ENCODE measurements around the gene SUN1.
A peak's percentile ranks its signal among the peaks of the same experiment; 100 is the strongest.
"Not testable (repeated sequence)": the region's sequence is repeated elsewhere in the genome, so short reads cannot be mapped to it uniquely, and the experiment has no call there.

Gene SUN1

GRCh38 chr7:920351-921070 is 88.2 kb downstream of the SUN1 start:
- DNase-seq (ENCODE audit: low spot score): no peak

- no peak for DNase-seq (ENCODE audit: low spot score)
Observed at GRCh38 chr7:921071-921461, 88.8 kb downstream of the SUN1 start.

- DNase-seq (ENCODE audit: low spot score): no peak
Observed at GRCh38 chr7:921581-922333, 89.5 kb downstream of the SUN1 start.

GRCh38 chr7:922334-923107 is 90.2 kb downstream of the SUN1 start:
- DNase-seq (ENCODE audit: low spot score): no peak

GRCh38 chr7:923108-924041 is 91.1 kb downstream of the SUN1 start:
- DNase-seq (ENCODE audit: low spot score): peak; percentile 65

- DNase-seq (ENCODE audit: low spot score): not testable (repeated sequence)
Observed at GRCh38 chr7:924042-924441, 91.8 kb downstream of the SUN1 start.
